Amniotic stem cell (primary cell): Measurements from ENCODE around the gene DAZAP1.
"Not testable (repeated sequence)": the region's sequence is repeated elsewhere in the genome, so short reads cannot be mapped to it uniquely, and the experiment has no call there.

Experiments
- DNase-seq: peaks from one replicate; lab custom pipeline; 2025; lab: John Stamatoyannopoulos, UW

Gene DAZAP1

GRCh38 chr19:1474011-1474764 lies 66.8 kb downstream of the DAZAP1 start:
- DNase-seq, result no peak

GRCh38 chr19:1474765-1475351 lies 67.5 kb downstream of the DAZAP1 start:
- DNase-seq, result no peak

DNA sequence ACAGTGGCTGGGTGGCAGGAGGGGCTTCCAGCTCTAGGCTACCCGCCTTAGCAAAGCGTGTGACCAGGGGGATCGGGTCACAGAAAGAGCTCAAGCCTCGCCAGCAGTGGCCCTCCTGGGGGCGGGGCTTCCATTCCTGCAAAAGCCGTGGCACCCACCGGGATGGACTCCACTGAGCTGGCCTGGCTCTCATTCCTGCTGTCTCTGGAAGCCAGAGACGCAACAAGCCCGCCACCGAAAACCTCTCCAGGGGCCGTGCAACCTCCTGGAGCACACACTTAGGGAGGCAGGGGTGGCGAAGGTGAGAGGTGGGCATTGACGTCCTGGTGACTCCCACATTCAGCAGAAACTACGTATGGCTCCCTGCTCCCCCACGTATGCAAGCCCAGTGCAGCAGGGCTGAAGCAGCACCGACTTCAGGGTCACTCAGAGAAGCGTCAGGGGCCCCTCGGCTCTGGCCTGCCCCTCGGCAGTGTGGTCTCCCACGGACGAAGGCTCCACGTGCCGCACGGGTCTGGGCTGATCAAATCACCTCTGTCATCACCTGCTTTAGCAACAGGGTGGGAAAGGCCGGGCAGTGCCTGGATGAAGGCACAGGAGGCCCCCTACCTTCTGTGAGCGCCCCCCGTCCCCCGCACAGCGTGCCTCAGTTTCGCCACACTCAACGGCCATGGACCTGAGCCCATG lies 68.5 kb downstream of the DAZAP1 start:
- DNase-seq, result no peak

GRCh38 chr19:1477056-1477455 lies 69.7 kb downstream of the DAZAP1 start:
- not testable (repeated sequence) for DNase-seq

- peak; percentile 80 for DNase-seq
These were observed 71.7 kb downstream of the DAZAP1 start, which contains the start of gene C19orf25 for GRCh38 chr19:1478934-1479707. TSS of gene C19orf25 (minus strand) at chr19:1479215. CDS start at chr19:1478903, 312 bp downstream.

GRCh38 chr19:1481224-1481892 lies 74.0 kb downstream of the DAZAP1 start:
- no peak for DNase-seq

- DNase-seq, result no peak
These were observed 74.5 kb downstream of the DAZAP1 start for GRCh38 chr19:1481893-1482360.

GRCh38 chr19:1482361-1483130 lies 75.2 kb downstream of the DAZAP1 start:
- DNase-seq, result no peak

GRCh38 chr19:1483131-1483978 lies 76.0 kb downstream of the DAZAP1 start:
- DNase-seq, result no peak

DNA sequence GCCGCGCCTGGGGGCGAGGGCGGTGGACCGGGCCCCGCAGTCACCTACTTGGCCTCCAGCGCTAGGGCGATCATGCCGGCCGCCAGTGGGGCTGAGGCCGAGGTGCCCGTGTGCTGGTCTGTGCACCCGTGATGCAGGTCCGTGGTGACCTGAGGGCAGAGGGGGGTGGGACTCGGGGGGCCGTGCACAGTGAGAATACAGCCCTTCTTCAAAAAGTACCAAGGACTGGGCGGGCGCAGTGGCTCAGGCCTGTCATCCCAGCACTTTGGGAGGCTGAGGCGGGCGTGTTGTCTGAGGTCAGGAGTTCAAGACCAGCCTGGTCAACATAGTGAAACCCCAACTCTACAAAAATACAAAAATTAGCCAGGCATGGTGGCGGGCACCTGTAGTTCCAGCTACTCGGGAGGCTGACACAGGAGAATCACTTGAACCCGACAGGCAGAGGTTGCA lies 76.6 kb downstream of the DAZAP1 start:
- no peak for DNase-seq
